Neuronal stem cell (in vitro differentiated cells): ENCODE results near the gene CLIC5.

Source experiments
- DNase-seq: peaks from one replicate; pipeline ENCODE4 v3.0.0-alpha.2; 2013; ENCODE audit warnings: low spot score
- H2AFZ ChIP-seq: one replicate; pipeline ENCODE4 v1.6.1; 2013; ENCODE audit warnings: mild to moderate bottlenecking, low read length, inconsistent platforms
- H2AK5ac ChIP-seq: 2 replicates; pipeline ENCODE4 v1.6.1; 2013; ENCODE audit warnings: low read depth, mild to moderate bottlenecking, inconsistent platforms, low read length, moderate library complexity, mixed read lengths
- H2BK120ac ChIP-seq: 2 replicates; pipeline ENCODE4 v1.6.1; 2013; ENCODE audit warnings: low read depth, mild to moderate bottlenecking, inconsistent platforms, low read length, moderate library complexity, mixed read lengths
- H2BK12ac ChIP-seq: one replicate; pipeline ENCODE4 v1.6.1; 2013; ENCODE audit warnings: low read length, inconsistent platforms
- H2BK15ac ChIP-seq: 2 replicates; pipeline ENCODE4 v1.6.1; 2013; ENCODE audit warnings: mild to moderate bottlenecking, low read length, inconsistent platforms, mixed read lengths
- H2BK5ac ChIP-seq: one replicate; pipeline ENCODE4 v1.6.1; 2013; ENCODE audit warnings: inconsistent platforms, mild to moderate bottlenecking, low read length, moderate library complexity
- H3K14ac ChIP-seq: one replicate; pipeline ENCODE4 v1.6.1; 2013; ENCODE audit warnings: low read length, inconsistent platforms
- H3K18ac ChIP-seq: 2 replicates; pipeline ENCODE4 v1.6.1; 2013; ENCODE audit warnings: low read length, inconsistent platforms
- H3K23ac ChIP-seq: 2 replicates; pipeline ENCODE4 v1.6.1; 2013; ENCODE audit warnings: low read depth, mild to moderate bottlenecking, mixed read lengths, low read length, inconsistent platforms; ENCODE audit not compliant: poor library complexity
- H3K27ac ChIP-seq: replicated peaks from 3 replicates; pipeline ENCODE4 v1.5.1; 2013; ENCODE audit warnings: low read length, inconsistent platforms
- H3K27me3 ChIP-seq, 3 experiments: 2 replicates each; pipeline ENCODE4 v1.6.1; 2013; ENCODE audit warnings: low read length in 3 of 3, mild to moderate bottlenecking in 2 of 3, inconsistent platforms in 1 of 3, low read depth in 1 of 3, mixed read lengths in 1 of 3, moderate library complexity in 1 of 3; ENCODE audit not compliant: control insufficient read depth in 3 of 3, insufficient read depth in 3 of 3
- H3K36me3 ChIP-seq, 2 donors: replicated peaks in 1 of 2; 2 replicates each; pipeline ENCODE4 v1.6.1; 2013; ENCODE audit warnings: low read length in 2 of 2; ENCODE audit not compliant: control insufficient read depth in 2 of 2, insufficient read depth in 2 of 2
- H3K4ac ChIP-seq: 2 replicates; pipeline ENCODE4 v1.6.1; 2013; ENCODE audit warnings: inconsistent platforms, mild to moderate bottlenecking, low read length, moderate library complexity
- H3K4me1 ChIP-seq, 2 donors: 1 replicate in 1 of 2; 2 replicates in 1 of 2; pipeline ENCODE4 v1.6.1; 2013; ENCODE audit warnings: low read length in 2 of 2, low read depth in 1 of 2; ENCODE audit not compliant: control insufficient read depth in 2 of 2, insufficient read depth in 1 of 2
- H3K4me2 ChIP-seq: one replicate; pipeline ENCODE4 v1.6.1; 2013; ENCODE audit warnings: mild to moderate bottlenecking, low read length, inconsistent platforms; ENCODE audit not compliant: insufficient read depth, poor library complexity, severe bottlenecking
- H3K4me3 ChIP-seq, 2 donors: 2 replicates each; pipeline ENCODE4 v1.5.1; 2013; ENCODE audit warnings: low read length in 2 of 2, mild to moderate bottlenecking in 2 of 2, inconsistent platforms in 1 of 2, moderate library complexity in 1 of 2
- H3K79me1 ChIP-seq: one replicate; pipeline ENCODE4 v1.6.1; 2013; ENCODE audit warnings: low read depth, mild to moderate bottlenecking, inconsistent platforms, low read length, moderate library complexity
- H3K9ac ChIP-seq: one replicate; pipeline ENCODE4 v1.6.1; 2013; ENCODE audit warnings: mild to moderate bottlenecking, low read depth, low read length, inconsistent platforms; ENCODE audit not compliant: poor library complexity
- H3K9me3 ChIP-seq, 2 donors: replicated peaks in 1 of 2; 2 replicates each; pipeline versions ENCODE3 to v1.6.1; 2013; ENCODE audit warnings: low read length in 2 of 2, mild to moderate bottlenecking in 2 of 2, inconsistent platforms in 1 of 2, low read depth in 1 of 2, mixed read lengths in 1 of 2, moderate library complexity in 1 of 2; ENCODE audit not compliant: control insufficient read depth in 2 of 2, insufficient read depth in 1 of 2
- H4K8ac ChIP-seq: one replicate; pipeline ENCODE4 v1.6.1; 2013; ENCODE audit warnings: low read depth, mild to moderate bottlenecking, inconsistent platforms, low read length, moderate library complexity
- H4K91ac ChIP-seq: one replicate; pipeline ENCODE4 v1.6.1; 2013; ENCODE audit warnings: low read length, low read depth, mild to moderate bottlenecking, inconsistent platforms; ENCODE audit not compliant: poor library complexity
- WGBS, 2 donors: extraction: QIAGEN DNeasy Blood & Tissue Kit; methylation state at CpG; one replicate each; pipeline ENCODE4 v1.1.7; 2013; ENCODE audit warnings: missing lambda C conversion rate in 2 of 2, mixed read lengths in 1 of 2; ENCODE audit not compliant: insufficient read length in 2 of 2, insufficient replicate concordance in 1 of 2; ENCODE audit errors: extremely low coverage in 2 of 2; 5-methylcytosine and 5-hydroxymethylcytosine counted together

The CLIC5 gene

DNA sequence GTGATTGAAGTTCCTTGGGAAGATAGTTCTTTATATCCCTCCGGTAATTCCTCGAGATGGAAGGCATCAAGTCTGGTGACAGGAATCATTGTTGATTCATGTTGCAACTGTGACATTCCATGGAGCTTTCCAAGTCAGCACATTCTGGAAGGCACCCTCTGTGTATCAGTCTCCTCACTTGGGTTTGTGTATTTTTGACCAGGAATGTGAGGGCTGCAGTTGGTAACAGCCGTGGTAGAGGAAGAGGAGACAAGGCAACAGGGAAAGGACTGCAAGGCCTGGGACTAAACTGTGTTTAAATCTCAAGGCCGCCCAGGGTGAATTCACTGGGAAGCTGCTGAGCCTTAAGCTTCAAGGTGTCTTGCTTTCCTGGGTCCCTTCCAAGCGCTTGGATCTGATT is 99.0 kb downstream of the CLIC5 start:
- Histone ChIP-seq H3K14ac (no peak overlapping the region), H3K4ac (no peak overlapping the region), H3K9me3 (no peaks in the 10 kb centered on the region), H2BK120ac (no peak overlapping the region), H2AFZ (no peak overlapping the region), H4K8ac (no peak overlapping the region), H2BK12ac (no peak overlapping the region), H3K27me3 (peaks cover 0 to 4% (median 0%) of the 10 kb centered on the region in 3 experiments), H4K91ac (no peak overlapping the region), H3K79me1 (no peaks in the 10 kb centered on the region), H3K4me1 (peaks cover 0 to 2% of the 10 kb centered on the region in 2 donors), H3K36me3 (no peaks in the 10 kb centered on the region), H2BK15ac (no peak overlapping the region), H3K18ac (no peak overlapping the region), H2BK5ac (no peak overlapping the region), H3K9ac (no peak overlapping the region), H3K4me3 (no peak overlapping the region), H3K27ac (no peak overlapping the region), H3K23ac (no peak overlapping the region), H2AK5ac (no peak overlapping the region), H3K4me2 (no peak overlapping the region)
- no CpG with 5 or more reads among the region's 5 CpGs for WGBS, 2 donors
- no peak for DNase-seq

DNA sequence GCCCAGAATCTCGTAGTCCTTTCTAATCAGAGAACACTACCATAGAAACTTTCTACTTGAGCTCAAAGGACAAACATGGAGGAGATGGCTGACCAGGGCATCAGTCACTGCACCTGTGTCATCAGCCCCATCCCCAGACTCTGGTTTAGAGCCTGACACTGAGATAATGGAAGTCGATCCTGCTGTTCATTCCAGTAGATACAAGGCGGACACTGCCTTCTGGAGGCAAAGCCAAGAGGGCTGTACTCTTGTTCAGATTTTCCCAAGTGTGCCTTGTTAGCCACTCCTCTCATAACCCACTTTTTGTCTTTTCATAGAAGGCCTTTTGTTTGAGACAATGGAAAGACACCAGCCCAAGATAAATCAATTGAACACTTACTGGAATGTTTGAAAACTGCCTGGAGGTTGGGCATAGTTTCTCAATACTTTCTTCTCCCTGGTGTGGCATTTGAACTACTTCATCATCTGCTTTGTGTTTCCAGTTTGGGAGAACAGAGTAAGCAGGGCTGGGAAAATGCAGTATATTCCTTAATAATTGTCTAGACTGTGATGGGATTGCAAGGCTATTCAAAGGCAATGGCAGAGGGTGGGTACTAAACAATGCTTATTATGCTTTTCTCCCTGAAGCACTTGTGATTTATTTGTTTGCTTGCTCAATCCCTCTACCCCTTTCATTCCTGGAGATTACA is 99.7 kb downstream of the CLIC5 start:
- Histone ChIP-seq H2AK5ac (no peak overlapping the region), H3K79me1 (no peaks in the 10 kb centered on the region), H3K4me1 (peaks cover 0 to 2% of the 10 kb centered on the region in 2 donors), H2BK15ac (no peak overlapping the region), H3K27me3 (peaks cover 0 to 5% (median 0%) of the 10 kb centered on the region in 3 experiments), H3K27ac (no peak overlapping the region), H2AFZ (no peak overlapping the region), H3K14ac (no peak overlapping the region), H3K4ac (no peak overlapping the region), H3K23ac (no peak overlapping the region), H3K9ac (no peak overlapping the region), H3K9me3 (no peaks in the 10 kb centered on the region), H2BK5ac (no peak overlapping the region), H3K4me3 (no peak overlapping the region), H3K4me2 (no peak overlapping the region), H4K8ac (no peak overlapping the region), H2BK12ac (no peak overlapping the region), H3K36me3 (no peaks in the 10 kb centered on the region), H4K91ac (no peak overlapping the region), H3K18ac (no peak overlapping the region), H2BK120ac (no peak overlapping the region)
- no peak for DNase-seq
- no CpG with 5 or more reads among the region's 3 CpGs for WGBS, 2 donors

DNA sequence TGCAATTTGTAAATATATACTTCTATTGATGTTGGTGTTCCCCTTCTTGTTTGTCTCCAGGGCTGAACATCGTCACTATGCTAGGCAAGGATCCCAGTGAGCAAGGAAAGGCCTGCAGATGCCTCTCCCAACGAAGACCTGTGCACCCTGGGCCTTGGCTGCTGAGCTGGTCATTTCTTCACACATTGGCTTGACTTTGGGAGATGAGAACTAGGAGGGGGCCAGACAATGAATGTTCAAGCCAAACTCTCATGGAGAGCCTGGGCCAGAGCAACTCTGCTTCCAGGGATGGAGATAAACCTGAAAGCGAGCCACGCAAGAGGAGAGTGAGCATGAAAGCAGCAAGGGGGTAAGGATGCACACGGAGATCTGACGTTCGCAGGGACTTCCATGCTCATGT is 104.0 kb downstream of the CLIC5 start:
- H2BK15ac ChIP-seq = no peak overlapping the region
- DNase-seq = no peak
- H2BK12ac ChIP-seq = no peak overlapping the region
- peaks cover 0 to 5% (median 0%) of the 10 kb centered on the region in 3 experiments for H3K27me3 ChIP-seq
- WGBS, 2 donors = no CpG with 5 or more reads among the region's 7 CpGs
- no peaks in the 10 kb centered on the region for H3K79me1 ChIP-seq
- H3K9me3 ChIP-seq = no peaks in the 10 kb centered on the region
- no peak overlapping the region for H2AFZ ChIP-seq
- no peak overlapping the region for H2AK5ac ChIP-seq
- no peak overlapping the region for H3K18ac ChIP-seq
- H2BK5ac ChIP-seq = no peak overlapping the region
- H4K8ac ChIP-seq = no peak overlapping the region
- no peak overlapping the region for H3K9ac ChIP-seq
- H3K36me3 ChIP-seq = no peaks in the 10 kb centered on the region
- H4K91ac ChIP-seq = no peak overlapping the region
- no peak overlapping the region for H3K4me3 ChIP-seq
- H3K4me2 ChIP-seq = no peak overlapping the region
- H2BK120ac ChIP-seq = no peak overlapping the region
- no peaks in the 10 kb centered on the region for H3K4me1 ChIP-seq
- no peak overlapping the region for H3K27ac ChIP-seq
- no peak overlapping the region for H3K14ac ChIP-seq
- H3K4ac ChIP-seq = no peak overlapping the region
- no peak overlapping the region for H3K23ac ChIP-seq

DNA sequence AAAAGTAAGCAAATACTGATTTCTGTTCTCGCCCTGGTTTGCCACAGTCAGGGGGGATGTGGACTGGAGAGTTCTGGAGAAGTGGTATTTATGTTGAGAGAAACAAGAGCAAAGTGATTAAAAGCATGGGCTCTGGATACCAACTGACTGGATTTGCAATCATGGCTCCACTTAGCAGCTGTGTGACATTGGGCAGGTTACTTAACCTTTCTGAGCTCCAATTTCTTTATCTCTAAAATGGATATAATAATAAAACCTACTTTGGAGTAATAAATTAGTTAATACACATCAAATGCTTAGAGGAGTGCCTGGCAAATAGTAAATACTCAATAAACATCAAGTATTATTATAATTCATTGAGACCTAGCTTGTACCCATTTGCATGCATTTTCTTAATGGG is 111.7 kb downstream of the CLIC5 start:
- WGBS, 2 donors = no CpG with 5 or more reads among the region's 1 CpG
- Histone ChIP-seq H2BK15ac (no peak overlapping the region), H2BK12ac (no peak overlapping the region), H2AK5ac (no peak overlapping the region), H2BK120ac (no peak overlapping the region), H3K27me3 (no peaks in the 10 kb centered on the region), H3K4me2 (no peak overlapping the region), H2AFZ (no peak overlapping the region), H3K4me1 (peaks cover 4 to 10% of the 10 kb centered on the region in 2 donors), H3K9me3 (no peaks in the 10 kb centered on the region), H3K4ac (no peak overlapping the region), H3K18ac (no peak overlapping the region), H3K27ac (no peak overlapping the region), H2BK5ac (no peak overlapping the region), H3K4me3 (no peak overlapping the region), H3K79me1 (no peaks in the 10 kb centered on the region), H3K36me3 (no peaks in the 10 kb centered on the region), H3K23ac (no peak overlapping the region), H4K8ac (no peak overlapping the region), H3K9ac (no peak overlapping the region), H3K14ac (no peak overlapping the region), H4K91ac (no peak overlapping the region)
- DNase-seq = no peak
